K562 (cell line): ENCODE measurements around the gene ZSCAN1. TPM values are rescaled to one million over a fixed set of nuclear protein-coding genes. Genes with fewer than 3 reads are reported as not detected.

ENCODE experiments used
- ATAC-seq: fragments of 200-7000 bp; cut with Tn5 transposase; 3 replicates; pipeline ENCODE4 v1.9.1; 2020; ENCODE audit warnings: moderate library complexity
- BruUV-seq: library from RNA; stranded (reverse); fragments of 400-500 nt; replicated peaks from 2 replicates; lab custom pipeline; 2021; lab: Mats Ljungman, UMichigan
- CTCF ChIA-PET: fragments of 300-600 bp; formaldehyde crosslinking; extraction: SDS; loops from one replicate; lab custom pipeline; 2021; ENCODE audit warnings: low intra/inter-chr PET ratio; lab: Yijun Ruan, JAX
- POLR2A ChIA-PET: fragments of 300-600, 350-650 bp; sonication (Branson Sonifier 250); formaldehyde crosslinking; extraction: SDS; loops from one replicate; lab custom pipeline; 2021; ENCODE audit warnings: antibody characterized with exemption, inconsistent platforms; lab: Yijun Ruan, JAX
- DNase-seq, 4 experiments: peaks; one replicate each; pipeline versions ENCODE4 v3.0.0 to v3.0.0-alpha.2; 2011 to 2018; ENCODE audit warnings: low spot score in 3 of 4, mixed read lengths in 3 of 4; ENCODE audit errors: extremely low read depth in 1 of 4
- FAIRE-seq: peaks from 2 replicates; lab custom pipeline; 2011; peaks lifted over from hg19 to GRCh38; lab: Jason Lieb, UNC
- H2AFZ ChIP-seq: 2 replicates; pipeline ENCODE4 v1.6.0; 2011; ENCODE audit warnings: low read depth, low read length, control low read depth, inconsistent platforms
- H3K27ac ChIP-seq: fragments of 200-600 bp; 3 replicates; pipeline ENCODE4 v1.8.0; 2011; ENCODE audit warnings: low read depth, mild to moderate bottlenecking, control low read depth, inconsistent platforms, low read length, moderate library complexity, mixed read lengths; ENCODE audit errors: extremely low read depth
- H3K27me3 ChIP-seq, 2 experiments: fragments of 300-600 bp in 1 of 2; 2 replicates in 1 of 2; 3 replicates in 1 of 2; pipeline versions ENCODE4 v1.6.0 to v1.8.0; 2011; ENCODE audit warnings: inconsistent platforms in 2 of 2, low read length in 2 of 2, mild to moderate bottlenecking in 1 of 2, mixed read lengths in 1 of 2, moderate library complexity in 1 of 2; ENCODE audit not compliant: control insufficient read depth in 2 of 2, insufficient read depth in 2 of 2
- H3K36me3 ChIP-seq: fragments of 300-600 bp; 3 replicates; pipeline ENCODE4 v1.8.0; 2011; ENCODE audit warnings: mild to moderate bottlenecking, low read length, inconsistent platforms; ENCODE audit not compliant: control insufficient read depth, insufficient read depth
- H3K4me1 ChIP-seq, 2 experiments: fragments of 200-600 bp in 1 of 2; replicated peaks in 1 of 2; 2 replicates in 1 of 2; 3 replicates in 1 of 2; pipeline versions ENCODE4 v1.5.1 to v1.8.0; 2011; ENCODE audit warnings: inconsistent platforms in 2 of 2, low read length in 2 of 2, mild to moderate bottlenecking in 1 of 2, mixed read lengths in 1 of 2, moderate library complexity in 1 of 2; ENCODE audit not compliant: control insufficient read depth in 2 of 2, insufficient read depth in 2 of 2
- H3K4me2 ChIP-seq: 2 replicates; pipeline ENCODE4 v1.6.1; 2011; ENCODE audit warnings: low read length, control low read depth, inconsistent platforms, mixed read lengths; ENCODE audit not compliant: insufficient read depth
- H3K4me3 ChIP-seq: fragments of 200-600 bp; sonication (generic), shearing (Covaris generic); 2 replicates; pipeline ENCODE4 v1.5.1; 2016; ENCODE audit warnings: control low read depth, inconsistent platforms
- H3K79me2 ChIP-seq: fragments of 200-600 bp; 3 replicates; pipeline ENCODE4 v1.8.0; 2011; ENCODE audit warnings: low read length, inconsistent platforms; ENCODE audit not compliant: control insufficient read depth, insufficient read depth
- H3K9ac ChIP-seq, 2 experiments: 2 replicates each; pipeline versions ENCODE4 v1.6.0 to v1.6.1; 2011; ENCODE audit warnings: low read depth in 2 of 2, low read length in 2 of 2, control low read depth in 1 of 2, inconsistent platforms in 1 of 2, mild to moderate bottlenecking in 1 of 2, mixed read lengths in 1 of 2; ENCODE audit not compliant: insufficient read depth in 1 of 2
- H3K9me1 ChIP-seq: one replicate; pipeline ENCODE4 v1.6.0; 2011; ENCODE audit warnings: inconsistent platforms, mild to moderate bottlenecking, low read length, moderate library complexity; ENCODE audit not compliant: control insufficient read depth, insufficient read depth
- H3K9me3 ChIP-seq: replicated peaks from 2 replicates; pipeline ENCODE4 v1.5.1; 2011; ENCODE audit warnings: low read depth, low read length, inconsistent platforms; ENCODE audit not compliant: control insufficient read depth, insufficient read depth
- H4K20me1 ChIP-seq: replicated peaks from 2 replicates; pipeline ENCODE4 v1.6.1; 2011; ENCODE audit warnings: low read length, inconsistent platforms, mixed read lengths; ENCODE audit not compliant: control insufficient read depth, insufficient read depth
- NRF1 ChIP-seq, 2 experiments: fragments of 450-650 bp; IDR thresholded peaks in 1 of 2; conservative IDR thresholded peaks in 1 of 2; 2 replicates each; pipeline ENCODE4 v1.6.1; 2014; ENCODE audit warnings: mild to moderate bottlenecking in 2 of 2
- THAP12 ChIP-seq: fragments of 250-450 bp; sonication (Bioruptor Pico); IDR thresholded peaks from 2 replicates; pipeline ENCODE4 v1.9.0; 2021; ENCODE audit warnings: mild to moderate bottlenecking, inconsistent platforms
- WGBS: fragments of 100-300 bp; shearing (Covaris generic); methylation state at CpG from one replicate; pipeline ENCODE4 v1.1.6; 2016; ENCODE audit warnings: low coverage, mixed read lengths; ENCODE audit not compliant: insufficient coverage; ENCODE audit errors: missing lambda C conversion rate; 5-methylcytosine and 5-hydroxymethylcytosine counted together
- in situ Hi-C: fragments of 300-500 bp; cut with MboI; formaldehyde crosslinking; loops from 4 replicates; pipeline ENCODE4 v1.15.0; 2018; ENCODE audit warnings: inconsistent platforms, mixed read lengths
- intact Hi-C: fragments of 100-400 bp; cut with micrococcal nuclease; formaldehyde crosslinking; loops from 2 replicates; pipeline ENCODE4 v1.14.2; 2022
- polyA plus RNA-seq, 8 experiments: library from polyadenylated mRNA; depleted of rRNA in 4 of 8; stranded (reverse) in 5 of 8; unstranded in 3 of 8; fragments of >200 nt; fragmentation: Nextera tagmentation in 2 of 8; fragmentation: Illumina TruSeq in 1 of 8; extraction: Ambion mirVana in 2 of 8; extraction: Trizol in 1 of 8; gene quantifications; 2 replicates each; pipeline versions ENCODE4 v1.2.1 to v1.2.3, GENCODE V29; 2011 to 2014; ENCODE audit warnings: inconsistent platforms in 1 of 8, missing spikeins in 1 of 8
- total RNA-seq, 7 experiments: library from RNA; depleted of rRNA in 6 of 7; stranded (reverse); fragments of >200 nt in 6 of 7; fragmentation: Illumina TruSeq in 2 of 7; extraction: Trizol in 2 of 7; gene quantifications; 2 replicates each; pipeline versions ENCODE4 v1.2.1 to v1.2.3, GENCODE V29; 2011 to 2021; ENCODE audit warnings: low replicate concordance in 1 of 7

ZSCAN1 gene
- total and polyA plus RNA-seq, 9 of the 15 experiments (the other 6 are each of a cell fraction or from before 2014, with no cell fraction given): not detected

- H3K36me3 ChIP-seq: no peaks in the 10 kb centered on the region
- CTCF ChIA-PET: no interaction called here
These were observed 25.3 kb downstream of the ZSCAN1 start, which contains the start of gene ZNF135 for GRCh38 chr19:58059003-58059670. Gene ZNF135, plus strand, starts transcription at chr19:58059282. Its CDS starts 721 bp downstream, at chr19:58060003.

More at GRCh38 chr19:58059003-58059670, 25.3 kb downstream of the ZSCAN1 start, which contains the start of gene ZNF135:
- H3K27ac ChIP-seq: no peak within 1 kb of the TSS
- BruUV-seq: no TSS peak
- no peaks in the 10 kb centered on the region for H3K79me2 ChIP-seq
- POLR2A ChIA-PET: interaction anchor here (0.6 kb wide), 2 partner anchors 8 to 19 kb away, joined by 3 to 4 read pairs; no protein-coding TSS in a partner anchor
- ATAC-seq: no peak
- intact Hi-C loops: no loop called here
- H4K20me1 ChIP-seq: no peaks in the 10 kb centered on the region
- no peaks in the 10 kb centered on the region; the same call in 1 of the 2 replicates for H3K9me3 ChIP-seq
- no peak within 1 kb of the TSS for H3K4me2 ChIP-seq
- no peak within 1 kb of the TSS for H2AFZ ChIP-seq
- no peaks in the 10 kb centered on the region for H3K27me3 ChIP-seq
- no peak within 1 kb of the TSS for H3K4me3 ChIP-seq
- no peak for DNase-seq
- TF ChIP-seq THAP12 (CRISPR knock-in tag) (no peak), NRF1 (conservative IDR thresholded peaks at IDR 0.05 in 1 of 2, IDR thresholded peaks at IDR 0.05 in 1 of 2) (peak in 1 of 2 experiments; percentile 35; a peak in 1 of 4 replicates)
- TF ChIP-seq, all 486 proteins: peak for 1
- no peak within 1 kb of the TSS for H3K9ac ChIP-seq
- H3K9me1 ChIP-seq: no peaks in the 10 kb centered on the region
- peaks cover 0 to 9% of the 10 kb centered on the region in 2 experiments; a peak in 2 of 5 replicates for H3K4me1 ChIP-seq
- no peak for FAIRE-seq
- WGBS: 29% methylated on average over 41 of the region's 62 CpGs
- in situ Hi-C loops: no loop called here
